GOT3 (cell line): Measurements from ENCODE around the gene SPO11.

Experiments used
- DNase-seq: peaks from one replicate; lab custom pipeline; 2025; ENCODE audit warnings: mixed read lengths; lab: John Stamatoyannopoulos, UW

The SPO11 gene

GRCh38 chr20:57375652-57376230 is 46.1 kb downstream of the SPO11 start:
- DNase-seq: no peak

- DNase-seq: no peak
These were observed 47.7 kb downstream of the SPO11 start for GRCh38 chr20:57377350-57377749.

- no peak for DNase-seq
These were observed 48.5 kb downstream of the SPO11 start for GRCh38 chr20:57378107-57378506.

GRCh38 chr20:57378646-57379262 is 49.2 kb downstream of the SPO11 start:
- no peak for DNase-seq

- DNase-seq: no peak
These were observed 49.7 kb downstream of the SPO11 start for GRCh38 chr20:57379263-57379647.

GRCh38 chr20:57380081-57380750 is 50.6 kb downstream of the SPO11 start:
- no peak for DNase-seq

- DNase-seq: peak; percentile 50
These were observed 52.2 kb downstream of the SPO11 start for GRCh38 chr20:57381596-57382503.

- DNase-seq: no peak
These were observed 52.9 kb downstream of the SPO11 start for GRCh38 chr20:57382516-57382915.

- DNase-seq: no peak
These were observed 54.1 kb downstream of the SPO11 start for GRCh38 chr20:57383447-57384347.

- DNase-seq: no peak
These were observed 54.9 kb downstream of the SPO11 start for GRCh38 chr20:57384486-57384885.

GRCh38 chr20:57384953-57385761 is 55.6 kb downstream of the SPO11 start:
- no peak for DNase-seq

- no peak for DNase-seq
These were observed 56.3 kb downstream of the SPO11 start for GRCh38 chr20:57385940-57386339.

- DNase-seq: no peak
These were observed 57.2 kb downstream of the SPO11 start for GRCh38 chr20:57386762-57387161.

GRCh38 chr20:57387463-57387862 is 57.9 kb downstream of the SPO11 start:
- DNase-seq: no peak

GRCh38 chr20:57387945-57388371 is 58.4 kb downstream of the SPO11 start:
- no peak for DNase-seq

GRCh38 chr20:57388953-57389694 is 59.5 kb downstream of the SPO11 start:
- DNase-seq: no peak

- no peak for DNase-seq
These were observed 60.3 kb downstream of the SPO11 start for GRCh38 chr20:57389695-57390603.

- DNase-seq: no peak
These were observed 61.2 kb downstream of the SPO11 start, which contains the start of gene RBM38 for GRCh38 chr20:57390604-57391438. Gene RBM38, plus strand, starts transcription at chr20:57391396. Its CDS starts 186 bp downstream, at chr20:57391582.
